GM06990 (cell line): ENCODE measurements around the gene DNAL1.

Experiments used
- DNase-seq: peaks from one replicate; pipeline ENCODE4 v3.0.0-alpha.2; 2011; ENCODE audit not compliant: insufficient read length; ENCODE audit errors: extremely low read depth
- H3K27me3 ChIP-seq: replicated peaks from 2 replicates; pipeline ENCODE4 v1.6.0; 2011; ENCODE audit warnings: low read length; ENCODE audit not compliant: control insufficient read depth, insufficient read depth
- H3K36me3 ChIP-seq: 2 replicates; pipeline ENCODE4 v1.5.1; 2011; ENCODE audit warnings: low read length; ENCODE audit not compliant: control insufficient read depth, insufficient read depth
- H3K4me3 ChIP-seq: replicated peaks from 2 replicates; pipeline ENCODE4 v1.5.1; 2011; ENCODE audit warnings: low read depth, mild to moderate bottlenecking, control low read depth, low read length
- TF ChIP-seq, protein P1 (sequence below): IDR thresholded peaks from 2 replicates; pipeline ENCODE4 v1.5.1; 2011; ENCODE audit warnings: low read length, control low read depth, mild to moderate bottlenecking, inconsistent platforms; ENCODE audit not compliant: insufficient read depth, poor library complexity, severe bottlenecking

DNAL1 gene

DNA sequence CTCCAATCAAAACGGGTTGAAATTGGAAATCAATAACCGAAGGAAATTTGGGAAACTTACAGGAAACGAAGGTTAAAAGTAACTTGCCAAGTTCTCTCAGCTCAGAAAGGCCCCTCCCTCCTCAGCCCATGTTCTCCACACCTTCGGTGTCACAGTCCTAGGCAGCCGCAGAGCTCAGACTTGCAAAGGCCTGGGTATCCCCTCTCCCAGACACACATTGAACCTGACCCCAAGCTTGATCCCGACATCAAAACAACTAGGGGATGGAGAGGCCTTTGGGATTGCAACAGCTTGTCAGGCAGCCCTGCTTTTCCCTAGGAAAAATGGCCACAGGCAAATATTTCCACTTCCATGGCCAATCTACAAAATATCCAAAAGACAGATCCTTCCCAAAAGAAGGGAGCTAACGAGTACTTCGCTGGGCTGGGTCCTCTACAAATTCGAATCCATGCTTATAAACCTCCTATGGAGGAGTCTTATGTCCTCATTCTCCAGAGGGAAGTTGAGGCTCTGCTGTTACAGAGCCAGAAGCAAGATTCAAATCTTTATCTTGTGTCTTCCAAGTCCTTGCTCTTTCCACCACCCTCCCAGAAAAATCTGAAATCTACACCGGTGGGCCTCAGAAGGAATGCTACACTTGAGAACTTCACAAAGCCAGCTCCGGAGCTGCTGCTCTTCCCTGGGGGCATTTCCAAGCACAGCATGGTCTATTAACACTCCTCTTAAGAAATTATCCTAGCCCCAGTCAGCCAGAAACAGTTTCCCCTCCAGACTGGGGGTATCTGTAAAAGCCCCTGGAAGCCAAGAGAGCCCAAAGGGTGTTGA is 105.1 kb downstream of the DNAL1 start:
- Histone ChIP-seq H3K27me3 (no peaks in the 10 kb centered on the region), H3K36me3 (peaks cover 3% of the 10 kb centered on the region; the same call in 1 of the 2 replicates), H3K4me3 (no peak overlapping the region)
- no peak for DNase-seq
- TF ChIP-seq, protein P1, sequence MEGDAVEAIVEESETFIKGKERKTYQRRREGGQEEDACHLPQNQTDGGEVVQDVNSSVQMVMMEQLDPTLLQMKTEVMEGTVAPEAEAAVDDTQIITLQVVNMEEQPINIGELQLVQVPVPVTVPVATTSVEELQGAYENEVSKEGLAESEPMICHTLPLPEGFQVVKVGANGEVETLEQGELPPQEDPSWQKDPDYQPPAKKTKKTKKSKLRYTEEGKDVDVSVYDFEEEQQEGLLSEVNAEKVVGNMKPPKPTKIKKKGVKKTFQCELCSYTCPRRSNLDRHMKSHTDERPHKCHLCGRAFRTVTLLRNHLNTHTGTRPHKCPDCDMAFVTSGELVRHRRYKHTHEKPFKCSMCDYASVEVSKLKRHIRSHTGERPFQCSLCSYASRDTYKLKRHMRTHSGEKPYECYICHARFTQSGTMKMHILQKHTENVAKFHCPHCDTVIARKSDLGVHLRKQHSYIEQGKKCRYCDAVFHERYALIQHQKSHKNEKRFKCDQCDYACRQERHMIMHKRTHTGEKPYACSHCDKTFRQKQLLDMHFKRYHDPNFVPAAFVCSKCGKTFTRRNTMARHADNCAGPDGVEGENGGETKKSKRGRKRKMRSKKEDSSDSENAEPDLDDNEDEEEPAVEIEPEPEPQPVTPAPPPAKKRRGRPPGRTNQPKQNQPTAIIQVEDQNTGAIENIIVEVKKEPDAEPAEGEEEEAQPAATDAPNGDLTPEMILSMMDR, result no peak

DNA sequence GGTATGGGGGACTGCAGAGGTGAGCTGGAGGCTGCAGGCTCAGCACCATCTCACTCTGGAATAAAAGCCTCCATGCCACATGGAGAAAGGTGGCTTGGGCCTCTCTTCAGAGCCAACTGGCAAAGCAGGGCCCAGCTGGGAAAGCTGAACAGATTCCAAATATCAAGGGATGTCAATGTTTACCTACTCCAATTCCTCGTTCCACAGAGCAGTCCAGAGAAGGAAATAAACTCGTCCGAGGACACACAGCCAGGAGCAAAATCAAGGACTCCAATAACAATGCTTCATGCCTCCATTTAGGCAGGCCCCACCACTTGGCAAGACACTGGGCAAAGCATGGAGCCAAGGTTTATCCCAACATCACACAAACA is 105.7 kb downstream of the DNAL1 start:
- H3K4me3 ChIP-seq, result no peak overlapping the region
- no peaks in the 10 kb centered on the region for H3K27me3 ChIP-seq
- no peak for DNase-seq
- H3K36me3 ChIP-seq, result peaks cover 3% of the 10 kb centered on the region; the same call in 1 of the 2 replicates
- TF ChIP-seq, protein P1, result no peak

DNA sequence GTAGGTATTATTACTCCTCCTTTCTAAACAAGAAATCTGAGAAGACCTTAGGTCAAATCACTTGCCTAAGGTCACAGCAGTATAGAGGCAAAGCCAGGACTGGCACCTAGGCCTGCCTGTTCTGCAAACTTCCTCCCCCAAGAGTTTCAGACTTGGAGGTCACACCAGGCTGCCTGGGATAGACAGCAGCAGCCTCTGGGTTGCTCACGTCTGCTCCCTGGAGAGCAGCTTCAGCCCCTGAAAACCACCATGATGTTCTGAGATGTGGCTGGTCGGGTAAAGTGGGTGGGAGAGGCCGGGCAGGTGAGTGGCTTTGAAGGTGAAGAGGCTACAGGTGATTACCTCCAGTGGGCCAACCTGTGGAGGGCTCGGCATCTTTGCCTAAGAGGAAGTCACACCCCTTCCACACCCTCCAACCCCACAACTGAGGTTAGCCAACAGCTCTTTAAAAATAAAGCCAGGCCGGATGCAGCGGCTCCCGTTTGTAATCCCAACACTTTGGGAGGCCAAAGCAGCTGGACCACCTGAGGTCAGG is 106.4 kb downstream of the DNAL1 start:
- H3K27me3 ChIP-seq, result no peaks in the 10 kb centered on the region
- TF ChIP-seq, protein P1, result no peak
- no peak overlapping the region for H3K4me3 ChIP-seq
- no peak for DNase-seq
- H3K36me3 ChIP-seq, result peaks cover 5% of the 10 kb centered on the region; the same call in 1 of the 2 replicates

DNA sequence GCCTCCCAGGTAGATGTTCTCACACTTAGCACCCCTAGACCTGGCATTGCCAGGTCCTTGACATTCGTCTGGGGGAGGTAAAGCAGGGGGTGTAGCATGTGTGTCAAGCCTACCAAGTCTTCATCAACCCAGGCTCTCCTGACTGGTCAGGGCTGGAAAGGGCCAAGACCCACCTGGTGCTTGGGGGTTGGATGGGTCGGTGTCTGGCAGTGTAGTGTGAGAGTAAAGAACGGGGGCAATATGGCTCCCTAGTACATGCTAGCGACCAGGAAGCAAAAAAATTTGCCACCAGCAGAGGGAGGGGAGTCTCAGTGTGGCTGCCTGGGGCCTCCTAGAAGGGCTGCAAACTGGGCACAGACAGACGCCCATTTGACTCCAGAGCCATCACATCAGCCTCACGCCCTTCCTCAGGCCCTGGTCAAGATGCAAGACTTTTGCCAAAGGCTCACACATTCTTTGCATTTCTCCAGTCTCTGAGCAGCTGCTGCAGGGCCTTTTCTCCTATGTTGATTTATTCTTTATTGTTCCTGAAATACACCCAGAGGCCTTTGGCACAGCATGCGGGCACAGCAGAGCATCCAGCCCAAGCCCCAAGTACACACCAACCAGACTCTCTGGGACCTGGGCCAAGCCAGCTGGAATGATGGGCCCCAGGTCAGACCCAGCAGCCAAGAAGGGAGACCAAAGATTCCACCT is 107.7 kb downstream of the DNAL1 start:
- TF ChIP-seq, protein P1, result peak; percentile 30
- peak overlapping the region; percentile 89; the same call in 1 of the 2 replicates for H3K4me3 ChIP-seq

More for the DNA sequence above, 107.7 kb downstream of the DNAL1 start:
- Histone ChIP-seq H3K27me3 (no peaks in the 10 kb centered on the region), H3K36me3 (peaks cover 3% of the 10 kb centered on the region; the same call in 1 of the 2 replicates)
- DNase-seq, result no peak
